HepG2 (cell line): Measurements from ENCODE around the gene FKBP1A. TPM values are rescaled to one million over a fixed set of nuclear protein-coding genes. Genes with fewer than 3 reads are reported as not detected.

Experiments used
- AGO2 ChIP-seq: fragments of 200-400 bp; formaldehyde crosslinking; optimal IDR thresholded peaks from 2 replicates; pipeline ENCODE3; 2017; ENCODE audit warnings: mild to moderate bottlenecking, low read depth, low read length, moderate library complexity
- BRF2 ChIP-seq: sonication (generic); formaldehyde crosslinking; IDR thresholded peaks from 2 replicates; pipeline ENCODE4 v1.8.1; 2022; ENCODE audit warnings: mild to moderate bottlenecking, missing genetic modification reagents
- CHCHD3 ChIP-seq: sonication (generic); formaldehyde crosslinking; IDR thresholded peaks from 2 replicates; pipeline ENCODE4 v1.8.0; 2022; ENCODE audit warnings: mild to moderate bottlenecking, missing genetic modification reagents, moderate library complexity
- FOXA1 ChIP-seq, 2 experiments: fragments of 450-650 bp in 1 of 2; sonication (generic) in 1 of 2; formaldehyde crosslinking in 1 of 2; IDR thresholded peaks; 2 replicates each; pipeline versions ENCODE4 v1.4.0 to v1.6.1; 2016 to 2020; ENCODE audit warnings: missing genetic modification reagents in 1 of 2
- FOXK2 ChIP-seq: fragments of 450-650 bp; IDR thresholded peaks from 2 replicates; pipeline ENCODE4 v1.6.1; 2016
- FOXO4 ChIP-seq: sonication (generic); formaldehyde crosslinking; conservative IDR thresholded peaks from 2 replicates; pipeline ENCODE4 v1.8.1; 2023; ENCODE audit warnings: missing genetic modification reagents
- HMG20A ChIP-seq: IDR thresholded peaks from 2 replicates; pipeline ENCODE4 v1.6.1; 2016; ENCODE audit warnings: borderline replicate concordance
- HOMEZ ChIP-seq: IDR thresholded peaks from 2 replicates; pipeline ENCODE4 v1.6.1; 2016; ENCODE audit warnings: low read depth
- MLX ChIP-seq: IDR thresholded peaks from 2 replicates; pipeline ENCODE4 v1.6.1; 2016
- MZF1 ChIP-seq: sonication (generic); formaldehyde crosslinking; IDR thresholded peaks from 2 replicates; pipeline ENCODE4 v1.8.1; 2023; ENCODE audit warnings: mild to moderate bottlenecking, missing genetic modification reagents, borderline replicate concordance
- PBX3 ChIP-seq: sonication (generic); formaldehyde crosslinking; IDR thresholded peaks from 2 replicates; pipeline ENCODE4 v1.8.1; 2023; ENCODE audit warnings: missing genetic modification reagents, inconsistent platforms, borderline replicate concordance
- SATB2 ChIP-seq: sonication (generic); formaldehyde crosslinking; IDR thresholded peaks from 2 replicates; pipeline ENCODE4 v1.5.0; 2020; ENCODE audit warnings: missing genetic modification reagents
- TIGD3 ChIP-seq: sonication (generic); formaldehyde crosslinking; IDR thresholded peaks from 2 replicates; pipeline ENCODE4 v1.5.1; 2020; ENCODE audit warnings: mild to moderate bottlenecking, missing genetic modification reagents, borderline replicate concordance
- TOPORS ChIP-seq: sonication (generic); formaldehyde crosslinking; IDR thresholded peaks from 2 replicates; pipeline ENCODE4 v1.8.0; 2023; ENCODE audit warnings: mild to moderate bottlenecking, missing genetic modification reagents
- WIZ ChIP-seq: sonication (generic); formaldehyde crosslinking; IDR thresholded peaks from 2 replicates; pipeline ENCODE4 v1.5.1; 2020; ENCODE audit warnings: mild to moderate bottlenecking, missing genetic modification reagents
- ZNF264 ChIP-seq: sonication (generic); formaldehyde crosslinking; IDR thresholded peaks from 2 replicates; pipeline ENCODE4 v1.4.0; 2020; ENCODE audit warnings: missing genetic modification reagents
- ZNF572 ChIP-seq: sonication (generic); formaldehyde crosslinking; IDR thresholded peaks from 2 replicates; pipeline ENCODE4 v1.5.1; 2020; ENCODE audit warnings: mild to moderate bottlenecking, missing genetic modification reagents
- ZNF703 ChIP-seq: sonication (generic); formaldehyde crosslinking; IDR thresholded peaks from 2 replicates; pipeline ENCODE4 v1.5.1; 2020; ENCODE audit warnings: missing genetic modification reagents, mild to moderate bottlenecking, moderate library complexity, borderline replicate concordance
- ZNF772 ChIP-seq: sonication (generic); formaldehyde crosslinking; IDR thresholded peaks from 2 replicates; pipeline ENCODE4 v1.5.0; 2020; ENCODE audit warnings: mild to moderate bottlenecking, missing genetic modification reagents
- polyA plus RNA-seq, 8 experiments: library from polyadenylated mRNA; depleted of rRNA in 3 of 8; stranded (reverse) in 7 of 8; unstranded in 1 of 8; fragments of >200 nt; fragmentation: Illumina TruSeq in 4 of 8; extraction: Trizol in 4 of 8; gene quantifications; 2 replicates each; pipeline versions ENCODE4 v1.2.1 to v1.2.3, GENCODE V29; 2011 to 2016; ENCODE audit warnings: low read depth in 4 of 8, missing spikeins in 1 of 8, mixed read lengths in 1 of 8; ENCODE audit not compliant: insufficient read depth in 1 of 8
- total RNA-seq, 5 experiments: library from RNA; depleted of rRNA; stranded (reverse); fragments of >200 nt; fragmentation: Illumina TruSeq; extraction: Trizol; gene quantifications; 2 replicates each; pipeline ENCODE4 v1.2.3, GENCODE V29; 2016; ENCODE audit warnings: low read depth in 1 of 5

Gene FKBP1A
- total and polyA plus RNA-seq, 2 of the 13 experiments (the other 11 are each of a cell fraction or from before 2014, with no cell fraction given), result 119 to 468 TPM

- TF ChIP-seq BRF2 (CRISPR knock-in tag) (peak; percentile 63; the same call in 1 of the 2 replicates), ZNF264 (CRISPR knock-in tag) (peak; percentile 84; the same call in 1 of the 2 replicates), TIGD3 (peak; percentile 95), FOXA1 (IDR thresholded peaks at IDR 0.05) (no peak), FOXA1 (CRISPR knock-in tag; IDR thresholded peaks at IDR 0.05) (no peak), MZF1 (CRISPR knock-in tag) (peak; percentile 83; the same call in 1 of the 2 replicates), SATB2 (CRISPR knock-in tag) (peak; percentile 73; the same call in 1 of the 2 replicates), TOPORS (CRISPR knock-in tag) (no peak), CHCHD3 (CRISPR knock-in tag) (peak; percentile 53), AGO2 (peak; percentile 96), WIZ (CRISPR knock-in tag) (no peak; the same call in none of the 2 replicates), PBX3 (CRISPR knock-in tag) (peak; percentile 89; the same call in 1 of the 2 replicates), HMG20A (CRISPR knock-in tag) (peak; percentile 56; the same call in 1 of the 2 replicates), FOXK2 (no peak), FOXO4 (CRISPR knock-in tag) (no peak), MLX (no peak; the same call in none of the 2 replicates), ZNF772 (no peak), HOMEZ (CRISPR knock-in tag) (0 out of 2 replicates have a peak, but pooled peaks have one; percentile 18), ZNF703 (CRISPR knock-in tag) (no peak; the same call in 1 of the 2 replicates), ZNF572 (CRISPR knock-in tag) (peak; percentile 91; the same call in 1 of the 2 replicates)
Observed at GRCh38 chr20:1325173-1326030, 67.5 kb downstream of the FKBP1A start (continued).
